Measurements from ENCODE around the gene INS.

DNA sequence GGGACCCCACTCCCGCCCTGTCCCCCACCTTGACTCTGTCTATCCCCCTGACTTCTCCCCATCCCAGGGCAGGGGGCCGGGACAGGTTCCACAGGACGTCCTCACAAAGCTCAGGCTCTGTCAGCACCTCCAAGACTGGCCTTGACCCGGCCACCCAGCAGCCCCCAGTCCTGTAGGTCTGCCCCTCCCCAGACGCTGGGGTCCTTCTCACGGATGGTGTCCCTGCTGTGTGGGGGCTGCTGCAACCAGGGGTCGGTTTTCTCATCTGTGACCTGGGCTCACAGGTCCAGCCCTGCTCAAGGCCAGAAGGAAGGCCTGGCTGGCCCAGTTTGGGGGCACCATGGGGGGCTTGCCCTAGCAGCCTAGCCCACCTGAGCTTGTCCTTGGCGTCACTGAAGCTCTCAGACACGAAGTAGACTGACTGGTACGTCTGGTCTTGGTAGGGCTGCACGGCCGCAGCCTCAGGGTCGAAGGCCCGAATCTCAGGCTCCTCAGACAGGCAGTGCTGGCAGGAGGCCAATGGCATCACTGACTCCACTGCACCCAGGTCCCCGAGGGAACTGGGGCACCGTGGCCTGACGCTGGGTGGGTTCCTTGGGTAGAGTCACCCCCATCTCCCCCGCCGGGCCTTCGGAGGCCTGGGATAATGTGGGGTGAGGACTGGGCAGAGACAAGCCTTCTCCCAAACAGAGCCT lies 4.0 kb upstream of the INS start:
- TF ChIP-seq POU5F1 (IDR thresholded peaks at IDR 0.05; ENCODE audit: low read depth, low read length): no peak
- TF ChIP-seq POLR2A (IDR thresholded peaks at IDR 0.05; ENCODE audit: control extremely low read depth in 1 of 2, low read depth in 2 of 2, low read length in 2 of 2): no peak
- TF ChIP-seq CTCF (IDR thresholded peaks at IDR 0.05; ENCODE audit: control extremely low read depth in 1 of 3, insufficient read depth in 1 of 3, low read depth in 1 of 3, low read length in 3 of 3): no peak
- TF ChIP-seq BACH1 (IDR thresholded peaks at IDR 0.05; ENCODE audit: low read length): no peak

Measured in H1 (cell line).